GM19193 (cell line): Measurements from ENCODE around the gene IL4R.

ENCODE experiments used
- POLR2A ChIP-seq: IDR thresholded peaks from 4 replicates; pipeline ENCODE4 v1.6.1; 2011; ENCODE audit not compliant: insufficient read depth, insufficient read length; ENCODE audit errors: extremely low read depth

IL4R gene

GRCh38 chr16:27368358-27368722 lies 54.6 kb downstream of the IL4R start:
- no peak for TF ChIP-seq POLR2A

GRCh38 chr16:27369806-27370205 lies 56.0 kb downstream of the IL4R start:
- TF ChIP-seq POLR2A, result no peak

DNA sequence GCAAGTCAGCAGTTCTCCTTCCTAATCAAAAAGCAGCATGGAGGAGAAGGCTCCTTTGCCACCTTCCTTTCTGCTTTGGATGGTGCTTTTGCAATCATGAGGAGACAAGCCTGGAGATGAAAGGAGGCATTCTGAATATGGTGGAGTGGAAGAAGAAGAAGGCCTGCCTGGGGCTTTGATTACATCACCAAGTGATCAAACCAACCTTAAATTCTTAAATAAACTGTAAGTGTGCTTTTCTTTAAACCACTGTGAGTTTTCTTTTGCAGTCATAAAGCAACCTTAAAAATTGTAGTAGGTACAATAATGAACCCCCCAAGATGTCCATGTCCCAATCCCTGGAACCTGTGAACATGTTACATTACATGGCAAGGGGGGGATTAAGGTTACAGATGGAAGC lies 56.5 kb downstream of the IL4R start:
- TF ChIP-seq POLR2A, result no peak

- TF ChIP-seq POLR2A, result no peak
These were observed 59.5 kb downstream of the IL4R start for GRCh38 chr16:27373312-27373711.

- no peak for TF ChIP-seq POLR2A
These were observed 60.5 kb downstream of the IL4R start for GRCh38 chr16:27374221-27374803.

GRCh38 chr16:27374804-27375425 lies 61.1 kb downstream of the IL4R start:
- peak; percentile 74 for TF ChIP-seq POLR2A

GRCh38 chr16:27377666-27378485 lies 64.1 kb downstream of the IL4R start:
- no peak for TF ChIP-seq POLR2A

- TF ChIP-seq POLR2A, result no peak
These were observed 65.2 kb downstream of the IL4R start for GRCh38 chr16:27378871-27379481.

DNA sequence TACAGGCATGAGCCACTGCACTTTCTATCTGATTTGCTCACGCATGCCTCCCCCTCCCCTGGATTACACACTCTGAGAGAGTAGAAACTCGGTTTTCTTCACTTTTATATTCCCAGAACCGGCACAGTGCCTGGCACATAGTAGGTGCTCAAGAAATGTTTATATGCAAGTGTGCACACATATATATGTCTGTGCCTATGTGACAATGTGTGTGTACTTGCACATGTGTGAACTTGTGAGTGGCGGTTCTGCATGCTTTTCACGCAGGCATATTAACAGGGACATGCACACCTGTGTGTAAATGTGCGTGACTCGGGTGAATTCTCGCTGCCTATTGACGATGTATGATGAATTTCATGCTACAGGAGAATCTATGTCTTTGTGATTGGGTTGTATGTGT lies 66.1 kb downstream of the IL4R start:
- TF ChIP-seq POLR2A, result no peak

DNA sequence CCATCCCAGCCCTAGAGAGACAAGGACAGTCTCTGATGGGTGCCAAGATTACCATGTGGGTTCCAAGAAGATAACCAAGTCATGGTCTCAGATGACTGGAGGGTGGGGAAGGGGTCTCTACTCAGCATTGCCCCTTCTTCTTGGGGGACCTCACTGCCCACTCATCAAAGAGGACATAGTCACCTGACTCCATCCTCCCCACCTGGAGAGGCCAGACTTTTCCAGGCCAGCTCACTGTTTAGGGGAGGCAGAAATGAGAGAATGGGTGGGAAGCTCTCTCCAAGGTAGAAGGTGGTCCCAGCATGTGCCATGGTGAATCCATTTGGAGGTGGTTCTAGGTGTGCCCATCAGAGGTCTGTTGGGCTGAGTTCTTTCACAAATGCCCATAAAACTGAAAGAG lies 67.5 kb downstream of the IL4R start:
- TF ChIP-seq POLR2A, result no peak

- TF ChIP-seq POLR2A, result no peak
These were observed 68.4 kb downstream of the IL4R start for GRCh38 chr16:27381974-27382855.

- no peak for TF ChIP-seq POLR2A
These were observed 69.9 kb downstream of the IL4R start for GRCh38 chr16:27383556-27384243.

DNA sequence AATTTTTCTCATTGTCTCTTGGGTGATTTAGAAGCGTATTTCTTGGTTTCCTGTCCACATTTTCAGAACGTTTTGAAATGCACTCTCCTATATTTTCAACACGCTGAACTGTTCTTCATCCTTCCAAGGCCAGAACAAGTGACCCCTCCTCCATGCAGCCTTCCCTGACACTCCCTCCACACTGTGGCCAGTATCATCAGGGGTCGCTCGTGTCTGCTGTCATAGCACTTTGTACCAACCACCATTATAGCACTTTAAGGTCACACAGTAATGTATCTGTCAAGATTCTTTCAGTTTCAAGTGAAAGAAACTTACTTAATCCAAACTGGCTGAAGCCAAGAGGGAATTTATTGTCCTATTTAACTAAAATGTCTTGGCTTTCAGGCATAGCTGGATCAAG lies 70.7 kb downstream of the IL4R start:
- TF ChIP-seq POLR2A, result no peak

DNA sequence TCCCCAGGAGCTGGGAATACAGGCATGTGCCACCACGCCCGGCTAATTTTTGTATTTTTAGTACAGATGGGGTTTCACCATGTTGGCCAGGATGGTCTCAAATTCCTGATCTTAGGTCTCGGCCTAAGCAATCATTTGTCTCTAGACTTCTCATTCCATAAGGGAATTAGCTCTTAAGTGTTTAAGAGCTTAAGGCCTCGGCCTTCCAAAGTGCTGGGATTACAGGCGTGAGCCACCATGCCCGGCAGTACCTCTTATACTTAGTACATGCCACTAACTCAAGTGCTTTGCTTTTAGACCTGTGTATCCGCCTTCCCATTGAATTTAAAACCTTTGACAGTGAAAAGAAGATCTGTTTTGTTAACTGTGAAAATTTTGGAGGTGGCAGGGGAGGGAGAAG lies 71.6 kb downstream of the IL4R start:
- TF ChIP-seq POLR2A, result no peak
